CD4-positive, alpha-beta T cell (primary cell): Measurements from ENCODE around the gene GIPC2. TPM values are rescaled to one million over a fixed set of nuclear protein-coding genes. Genes with fewer than 3 reads are reported as not detected.

Experiments used
- ATAC-seq: fragments of 200-7000 bp; cut with Tn5 transposase; one replicate; pipeline ENCODE4 v1.10.0; 2022; ENCODE audit warnings: mild to moderate bottlenecking; ENCODE audit not compliant: poor library complexity
- CTCF ChIA-PET: fragments of 350-600 bp; sonication (Branson Sonifier 250); formaldehyde crosslinking; loops from one replicate; lab custom pipeline; 2021; ENCODE audit warnings: antibody characterized with exemption, inconsistent platforms; lab: Charles Lee
- POLR2A ChIA-PET: fragments of 350-600 bp; sonication (Branson Sonifier 250); formaldehyde crosslinking; loops from one replicate; lab custom pipeline; 2021; ENCODE audit warnings: antibody characterized with exemption, inconsistent platforms; lab: Charles Lee
- DNase-seq, 14 experiments: peaks; one replicate each; pipeline ENCODE4 v3.0.0-alpha.2; 2013 to 2020; ENCODE audit warnings: mixed read lengths in 2 of 14
- H3K27ac ChIP-seq, 2 donors: one replicate each; pipeline versions ENCODE4 v1.5.1 to v1.7.0; 2013; ENCODE audit warnings: low read length in 2 of 2, low read depth in 1 of 2, mild to moderate bottlenecking in 1 of 2
- H3K27me3 ChIP-seq, 2 experiments: 1 replicate in 1 of 2; 2 replicates in 1 of 2; pipeline versions ENCODE4 v1.6.1 to v1.7.0; 2013; ENCODE audit warnings: low read length in 2 of 2, control low read depth in 1 of 2, mild to moderate bottlenecking in 1 of 2, moderate library complexity in 1 of 2; ENCODE audit not compliant: insufficient read depth in 2 of 2, control insufficient read depth in 1 of 2
- H3K36me3 ChIP-seq: one replicate; pipeline ENCODE4 v1.6.1; 2013; ENCODE audit warnings: low read length, control low read depth; ENCODE audit not compliant: insufficient read depth
- H3K4me1 ChIP-seq: one replicate; pipeline ENCODE4 v1.6.1; 2013; ENCODE audit warnings: low read length, control low read depth; ENCODE audit not compliant: insufficient read depth
- H3K4me3 ChIP-seq: one replicate; pipeline ENCODE4 v1.5.1; 2013; ENCODE audit warnings: mild to moderate bottlenecking, low read length, moderate library complexity
- H3K9me3 ChIP-seq, 2 experiments: 1 replicate in 1 of 2; 2 replicates in 1 of 2; pipeline versions ENCODE4 v1.6.1 to v1.7.0; 2013; ENCODE audit warnings: low read length in 2 of 2, mild to moderate bottlenecking in 2 of 2, control low read depth in 1 of 2, moderate library complexity in 1 of 2; ENCODE audit not compliant: control insufficient read depth in 1 of 2, insufficient read depth in 1 of 2
- H3K27ac Mint-ChIP-seq: one replicate; pipeline ENCODE4 v1.8.0; 2020; ENCODE audit warnings: mixed read lengths
- H3K27me3 Mint-ChIP-seq: one replicate; pipeline ENCODE4 v1.8.0; 2021; ENCODE audit warnings: mixed read lengths
- H3K36me3 Mint-ChIP-seq: one replicate; pipeline ENCODE4 v1.8.0; 2021; ENCODE audit warnings: low read depth, mixed read lengths
- H3K4me1 Mint-ChIP-seq: one replicate; pipeline ENCODE4 v1.8.0; 2021; ENCODE audit warnings: low read depth, mixed read lengths
- H3K4me3 Mint-ChIP-seq: one replicate; pipeline ENCODE4 v1.8.0; 2020; ENCODE audit warnings: mild to moderate bottlenecking, mixed read lengths
- H3K9me3 Mint-ChIP-seq: one replicate; pipeline ENCODE4 v1.8.0; 2020; ENCODE audit warnings: mixed read lengths
- intact Hi-C, 2 experiments: fragments of 100-400 bp; cut with DNase I in 1 of 2; cut with micrococcal nuclease in 1 of 2; formaldehyde crosslinking; loops; one replicate each; pipeline versions ENCODE4 v1.15.1 to v1.9.0; 2023 to 2025; cut with DNase I, micrococcal nuclease
- total RNA-seq, 174 experiments: library from RNA in 2 of 174; stranded (reverse) in 2 of 174; gene quantifications; one replicate each; pipeline ENCODE4 v1.2.3 and lab custom pipeline; 2021 to 2026
- TF ChIP-seq, protein P1 (sequence below): fragments of 200-600 bp; IDR thresholded peaks from one replicate; pipeline ENCODE4 v1.8.0; 2022; ENCODE audit warnings: antibody characterized with exemption, mild to moderate bottlenecking

The GIPC2 gene
- total RNA-seq, 2 experiments from 2014 or later, result not detected

DNA sequence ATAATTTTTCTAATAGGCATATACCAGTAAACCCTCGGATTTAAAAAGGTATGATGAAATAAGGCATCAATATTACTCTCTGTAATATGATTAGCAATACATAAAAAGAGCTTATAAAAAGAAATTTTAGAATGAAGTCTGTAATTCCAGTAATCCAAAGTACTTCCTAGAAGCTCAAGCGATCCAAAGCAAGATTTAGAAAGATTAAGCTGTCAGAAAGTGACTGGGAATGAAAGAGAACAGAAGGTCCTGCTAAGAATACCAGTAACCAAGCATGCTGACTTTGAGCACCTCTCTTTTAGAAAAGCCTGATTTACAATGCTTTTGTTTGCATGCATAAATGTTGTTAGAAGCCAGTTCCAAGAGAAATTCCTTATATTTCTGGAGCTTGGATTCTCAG lies 125.1 kb downstream of the GIPC2 start:
- Mint-ChIP-seq H3K4me3 (no peak overlapping the region), H3K36me3 (no peaks in the 10 kb centered on the region), H3K4me1 (no peaks in the 10 kb centered on the region), H3K27me3 (no peaks in the 10 kb centered on the region), H3K9me3 (no peaks in the 10 kb centered on the region), H3K27ac (no peak overlapping the region)
- Histone ChIP-seq H3K27ac (no peak overlapping the region), H3K27me3 (peaks cover 0 to 2% of the 10 kb centered on the region in 2 experiments), H3K4me3 (no peak overlapping the region), H3K36me3 (no peaks in the 10 kb centered on the region), H3K4me1 (no peaks in the 10 kb centered on the region), H3K9me3 (no peaks in the 10 kb centered on the region)
- intact Hi-C loops, result no loop called here
- no peak for DNase-seq
- TF ChIP-seq, protein P1, sequence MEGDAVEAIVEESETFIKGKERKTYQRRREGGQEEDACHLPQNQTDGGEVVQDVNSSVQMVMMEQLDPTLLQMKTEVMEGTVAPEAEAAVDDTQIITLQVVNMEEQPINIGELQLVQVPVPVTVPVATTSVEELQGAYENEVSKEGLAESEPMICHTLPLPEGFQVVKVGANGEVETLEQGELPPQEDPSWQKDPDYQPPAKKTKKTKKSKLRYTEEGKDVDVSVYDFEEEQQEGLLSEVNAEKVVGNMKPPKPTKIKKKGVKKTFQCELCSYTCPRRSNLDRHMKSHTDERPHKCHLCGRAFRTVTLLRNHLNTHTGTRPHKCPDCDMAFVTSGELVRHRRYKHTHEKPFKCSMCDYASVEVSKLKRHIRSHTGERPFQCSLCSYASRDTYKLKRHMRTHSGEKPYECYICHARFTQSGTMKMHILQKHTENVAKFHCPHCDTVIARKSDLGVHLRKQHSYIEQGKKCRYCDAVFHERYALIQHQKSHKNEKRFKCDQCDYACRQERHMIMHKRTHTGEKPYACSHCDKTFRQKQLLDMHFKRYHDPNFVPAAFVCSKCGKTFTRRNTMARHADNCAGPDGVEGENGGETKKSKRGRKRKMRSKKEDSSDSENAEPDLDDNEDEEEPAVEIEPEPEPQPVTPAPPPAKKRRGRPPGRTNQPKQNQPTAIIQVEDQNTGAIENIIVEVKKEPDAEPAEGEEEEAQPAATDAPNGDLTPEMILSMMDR, result no peak
- ATAC-seq, result no peak
- POLR2A ChIA-PET, result no interaction called here
- CTCF ChIA-PET, result no interaction called here

DNA sequence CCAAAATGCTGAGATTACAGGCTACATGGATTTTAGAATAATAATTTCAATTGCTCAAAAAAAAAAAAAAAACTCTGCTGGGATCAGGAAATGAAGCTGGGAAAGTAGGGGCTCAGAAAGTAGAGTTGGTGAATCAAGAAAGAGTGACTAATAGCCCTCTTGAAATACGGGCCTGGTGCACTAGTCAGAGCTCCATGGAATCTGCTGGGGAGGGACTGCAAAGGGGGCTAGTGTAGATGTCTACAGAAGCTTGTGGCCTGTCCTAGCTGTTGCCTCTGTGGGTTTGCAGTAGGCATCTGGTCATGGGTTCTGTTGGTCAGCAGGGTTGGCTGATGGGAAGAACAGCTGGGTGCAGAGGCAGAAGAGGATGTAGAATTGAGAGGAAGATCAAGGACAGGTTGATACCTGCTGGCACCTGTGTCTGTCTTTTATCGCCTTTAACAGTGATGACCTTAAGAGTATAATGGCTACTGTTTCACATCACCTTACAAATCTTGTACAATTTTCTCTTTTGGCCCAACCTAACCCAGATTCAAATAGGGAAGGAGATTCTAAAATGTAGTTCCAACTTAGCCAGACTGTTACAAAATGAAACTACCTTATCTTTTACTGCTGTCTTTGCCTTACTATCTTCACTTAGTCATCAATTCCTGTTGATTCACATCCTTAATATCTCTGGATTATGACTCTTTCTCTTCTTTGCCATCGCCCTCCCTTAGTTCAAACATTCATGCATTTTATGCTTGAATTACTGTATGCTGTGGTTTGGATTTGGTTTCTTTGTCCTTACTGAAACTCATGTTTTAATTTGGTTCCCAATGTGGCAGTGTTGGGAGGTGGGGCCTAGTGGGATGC lies 126.2 kb downstream of the GIPC2 start:
- Mint-ChIP-seq H3K36me3 (no peaks in the 10 kb centered on the region), H3K27me3 (no peaks in the 10 kb centered on the region), H3K4me1 (no peaks in the 10 kb centered on the region), H3K9me3 (no peaks in the 10 kb centered on the region), H3K27ac (no peak overlapping the region), H3K4me3 (no peak overlapping the region)
- no peaks in the 10 kb centered on the region for H3K4me1 ChIP-seq
- no peak for ATAC-seq
- H3K36me3 ChIP-seq, result no peaks in the 10 kb centered on the region
- intact Hi-C loops, result no loop called here
- H3K9me3 ChIP-seq, result no peaks in the 10 kb centered on the region
- H3K4me3 ChIP-seq, result no peak overlapping the region
- no peak overlapping the region for H3K27ac ChIP-seq
- ChIA-PET POLR2A (interaction anchor here (0.6 kb wide), 2 partner anchors 494 to 891 kb away, joined by 3 read pairs; no protein-coding TSS in a partner anchor), CTCF (interaction anchor here (0.7 kb wide), 1 partner anchor 1493 kb away, joined by 3 read pairs; no protein-coding TSS in a partner anchor)
- peaks cover 0 to 2% of the 10 kb centered on the region in 2 experiments for H3K27me3 ChIP-seq
- DNase-seq, result no peak
- TF ChIP-seq, protein P1, result no peak

DNA sequence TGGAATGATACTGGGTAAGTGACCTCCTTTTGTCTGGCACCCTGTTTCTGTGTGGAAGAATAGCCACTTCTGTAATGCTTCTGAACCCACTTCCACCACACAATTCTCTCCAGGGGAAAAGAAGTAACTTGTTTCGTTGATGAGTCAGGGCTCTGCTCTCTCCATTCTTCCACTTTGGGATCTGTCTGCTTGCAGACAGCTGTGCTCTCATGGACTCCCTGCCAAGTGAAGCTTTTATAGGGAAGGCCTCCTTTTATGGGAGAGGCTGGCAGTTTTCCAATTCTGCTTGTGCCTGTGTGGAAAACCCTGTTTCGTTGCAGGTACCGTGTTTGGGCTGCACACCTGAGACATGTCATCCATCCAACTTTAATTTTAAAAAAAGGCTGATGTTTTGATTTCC lies 130.7 kb downstream of the GIPC2 start:
- H3K36me3 Mint-ChIP-seq, result no peaks in the 10 kb centered on the region
- Histone ChIP-seq H3K27ac (no peak overlapping the region), H3K4me1 (no peaks in the 10 kb centered on the region), H3K27me3 (no peaks in the 10 kb centered on the region), H3K36me3 (no peaks in the 10 kb centered on the region), H3K9me3 (no peaks in the 10 kb centered on the region), H3K4me3 (no peak overlapping the region)
- H3K4me3 Mint-ChIP-seq, result no peak overlapping the region
- H3K27ac Mint-ChIP-seq, result no peak overlapping the region
- TF ChIP-seq, protein P1, result no peak
- ChIA-PET CTCF (no interaction called here), POLR2A (no interaction called here)
- H3K27me3 Mint-ChIP-seq, result peaks cover 4% of the 10 kb centered on the region
- DNase-seq (no peak), ATAC-seq (no peak)
- H3K9me3 Mint-ChIP-seq, result no peaks in the 10 kb centered on the region
- H3K4me1 Mint-ChIP-seq, result no peaks in the 10 kb centered on the region
- intact Hi-C loops, result no loop called here
